NB4 (cell line): ENCODE results near the gene TGM4.

Experiments
- MYC ChIP-seq: IDR thresholded peaks from 2 replicates; pipeline ENCODE4 v1.6.1; 2011; ENCODE audit warnings: low read depth, low read length
- POLR2A ChIP-seq: IDR thresholded peaks from 2 replicates; pipeline ENCODE4 v1.6.1; 2011; ENCODE audit warnings: mild to moderate bottlenecking; ENCODE audit not compliant: insufficient read length; ENCODE audit errors: extremely low read depth
- TF ChIP-seq, protein P1 (sequence below): IDR thresholded peaks from one replicate; pipeline ENCODE4 v1.5.1; 2012; ENCODE audit warnings: low read depth, low read length
- TF ChIP-seq, protein P2 (sequence below): IDR thresholded peaks from 2 replicates; pipeline ENCODE4 v1.6.1; 2011; ENCODE audit warnings: low read depth, low read length

DNA sequence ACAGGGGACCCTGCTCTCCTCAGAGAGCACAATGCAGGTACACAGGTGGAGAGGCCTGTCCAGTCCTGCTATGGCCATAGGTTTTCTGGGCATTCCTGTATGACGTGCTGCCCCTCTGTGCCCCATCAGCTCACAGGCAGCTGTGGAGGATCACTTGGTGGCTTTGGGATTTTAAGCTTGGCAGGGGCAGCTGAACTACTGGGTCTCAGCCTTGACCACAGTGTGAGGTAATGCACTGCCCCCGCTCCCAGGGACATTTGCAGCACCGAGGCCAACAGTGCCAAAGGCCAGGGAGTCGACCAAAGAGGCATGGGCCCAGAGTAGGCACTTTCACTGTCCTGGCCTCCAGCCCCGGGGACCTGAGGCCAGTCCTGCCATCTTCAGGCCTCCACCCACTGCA lies 55.4 kb downstream of the TGM4 start:
- TF ChIP-seq, protein P1, sequence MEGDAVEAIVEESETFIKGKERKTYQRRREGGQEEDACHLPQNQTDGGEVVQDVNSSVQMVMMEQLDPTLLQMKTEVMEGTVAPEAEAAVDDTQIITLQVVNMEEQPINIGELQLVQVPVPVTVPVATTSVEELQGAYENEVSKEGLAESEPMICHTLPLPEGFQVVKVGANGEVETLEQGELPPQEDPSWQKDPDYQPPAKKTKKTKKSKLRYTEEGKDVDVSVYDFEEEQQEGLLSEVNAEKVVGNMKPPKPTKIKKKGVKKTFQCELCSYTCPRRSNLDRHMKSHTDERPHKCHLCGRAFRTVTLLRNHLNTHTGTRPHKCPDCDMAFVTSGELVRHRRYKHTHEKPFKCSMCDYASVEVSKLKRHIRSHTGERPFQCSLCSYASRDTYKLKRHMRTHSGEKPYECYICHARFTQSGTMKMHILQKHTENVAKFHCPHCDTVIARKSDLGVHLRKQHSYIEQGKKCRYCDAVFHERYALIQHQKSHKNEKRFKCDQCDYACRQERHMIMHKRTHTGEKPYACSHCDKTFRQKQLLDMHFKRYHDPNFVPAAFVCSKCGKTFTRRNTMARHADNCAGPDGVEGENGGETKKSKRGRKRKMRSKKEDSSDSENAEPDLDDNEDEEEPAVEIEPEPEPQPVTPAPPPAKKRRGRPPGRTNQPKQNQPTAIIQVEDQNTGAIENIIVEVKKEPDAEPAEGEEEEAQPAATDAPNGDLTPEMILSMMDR = no peak
- TF ChIP-seq POLR2A (no peak), MYC (no peak)
- TF ChIP-seq, protein P2, sequence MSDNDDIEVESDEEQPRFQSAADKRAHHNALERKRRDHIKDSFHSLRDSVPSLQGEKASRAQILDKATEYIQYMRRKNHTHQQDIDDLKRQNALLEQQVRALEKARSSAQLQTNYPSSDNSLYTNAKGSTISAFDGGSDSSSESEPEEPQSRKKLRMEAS = no peak
